ENCODE results near the gene RASSF4. TPM values are rescaled to one million over a fixed set of nuclear protein-coding genes. Genes with fewer than 3 reads are reported as not detected.

Gene RASSF4
- total RNA-seq, 1 donor: 1.1 TPM

- peak in 1 of 3 donors; percentile 29 for DNase-seq (ENCODE audit: low read depth in 2 of 3, low spot score in 2 of 3)
Observed at GRCh38 chr10:44944354-44944753, 15.2 kb upstream of the RASSF4 start.

GRCh38 chr10:44946205-44946604 lies 13.4 kb upstream of the RASSF4 start:
- no peak for DNase-seq (ENCODE audit: low read depth in 2 of 3, low spot score in 2 of 3)

- no peak for DNase-seq (ENCODE audit: low read depth in 2 of 3, low spot score in 2 of 3)
Observed at GRCh38 chr10:44947371-44948152, 12.0 kb upstream of the RASSF4 start.

- DNase-seq (ENCODE audit: low read depth in 2 of 3, low spot score in 2 of 3): peak in 1 of 3 donors; percentile 21
Observed at GRCh38 chr10:44948642-44949041, 11.0 kb upstream of the RASSF4 start.

GRCh38 chr10:44949127-44949802 lies 10.3 kb upstream of the RASSF4 start:
- DNase-seq (ENCODE audit: low read depth in 2 of 3, low spot score in 2 of 3): no peak

GRCh38 chr10:44949915-44950314 lies 9.7 kb upstream of the RASSF4 start:
- DNase-seq (ENCODE audit: low read depth in 2 of 3, low spot score in 2 of 3): no peak

- DNase-seq (ENCODE audit: low read depth in 2 of 3, low spot score in 2 of 3): no peak
Observed at GRCh38 chr10:44950326-44951225, 9.0 kb upstream of the RASSF4 start.

- no peak for DNase-seq (ENCODE audit: low read depth in 2 of 3, low spot score in 2 of 3)
Observed at GRCh38 chr10:44951576-44952226, 7.9 kb upstream of the RASSF4 start.

GRCh38 chr10:44952779-44953231 lies 6.8 kb upstream of the RASSF4 start:
- no peak for DNase-seq (ENCODE audit: low read depth in 2 of 3, low spot score in 2 of 3)

GRCh38 chr10:44954042-44954441 lies 5.6 kb upstream of the RASSF4 start:
- no peak for DNase-seq (ENCODE audit: low read depth in 2 of 3, low spot score in 2 of 3)

GRCh38 chr10:44954962-44955361 lies 4.6 kb upstream of the RASSF4 start:
- DNase-seq (ENCODE audit: low read depth in 2 of 3, low spot score in 2 of 3): no peak

GRCh38 chr10:44955413-44956070 lies 4.1 kb upstream of the RASSF4 start:
- DNase-seq (ENCODE audit: low read depth in 2 of 3, low spot score in 2 of 3): no peak

- no peak for DNase-seq (ENCODE audit: low read depth in 2 of 3, low spot score in 2 of 3)
Observed at GRCh38 chr10:44956226-44956625, 3.4 kb upstream of the RASSF4 start.

GRCh38 chr10:44956717-44957706 lies 2.6 kb upstream of the RASSF4 start:
- no peak for DNase-seq (ENCODE audit: low read depth in 2 of 3, low spot score in 2 of 3)

GRCh38 chr10:44958196-44958897 lies 1.3 kb upstream of the RASSF4 start:
- DNase-seq (ENCODE audit: low read depth in 2 of 3, low spot score in 2 of 3): no peak

- no peak for DNase-seq (ENCODE audit: low read depth in 2 of 3, low spot score in 2 of 3)
Observed at GRCh38 chr10:44958898-44959246, 730 bp upstream of the RASSF4 start.

GRCh38 chr10:44960088-44960460 lies 472 bp downstream of the RASSF4 start:
- no peak for DNase-seq (ENCODE audit: low read depth in 2 of 3, low spot score in 2 of 3)

GRCh38 chr10:44960482-44961229 lies 1.1 kb downstream of the RASSF4 start:
- DNase-seq (ENCODE audit: low read depth in 2 of 3, low spot score in 2 of 3): no peak
